PC-3 (cell line): ENCODE measurements around the gene USP40. TPM values are rescaled to one million over a fixed set of nuclear protein-coding genes. Genes with fewer than 3 reads are reported as not detected.

ENCODE experiments used
- ATAC-seq: fragments of 200-7000 bp; cut with Tn5 transposase; 2 replicates; pipeline ENCODE4 v1.9.1; 2020; ENCODE audit warnings: mild to moderate bottlenecking, moderate library complexity
- BruUV-seq: library from RNA; stranded (reverse); fragments of 400-500 nt; replicated peaks from 2 replicates; lab custom pipeline; 2021; lab: Mats Ljungman, UMichigan
- CTCF ChIA-PET: fragments of 300-600 bp; sonication (Branson Sonifier 250); formaldehyde crosslinking; loops from one replicate; lab custom pipeline; 2022; ENCODE audit warnings: antibody characterized with exemption; lab: Charles Lee
- POLR2A ChIA-PET: fragments of 300-600 bp; sonication (Branson Sonifier 250); formaldehyde crosslinking; loops from one replicate; lab custom pipeline; 2022; ENCODE audit warnings: antibody characterized with exemption; ENCODE audit not compliant: unreplicated experiment; lab: Charles Lee
- DNase-seq: peaks from one replicate; pipeline ENCODE4 v3.0.0-alpha.2; 2015
- H2AFZ ChIP-seq: fragments of 300-600 bp; sonication (generic); 2 replicates; pipeline ENCODE4 v1.6.0; 2016; ENCODE audit warnings: antibody characterized with exemption, low read length
- H3F3A ChIP-seq: fragments of 300-600 bp; sonication (generic); one replicate; pipeline ENCODE4 v1.6.0; 2017; ENCODE audit warnings: antibody characterized with exemption, low read length, control low read depth, mild to moderate bottlenecking; ENCODE audit not compliant: unreplicated experiment
- H3K27ac ChIP-seq: fragments of 300-600 bp; sonication (generic); 2 replicates; pipeline ENCODE4 v1.5.1; 2016; ENCODE audit warnings: mild to moderate bottlenecking, low read length
- H3K27me3 ChIP-seq: fragments of 300-600 bp; sonication (generic); 2 replicates; pipeline ENCODE4 v1.6.1; 2016; ENCODE audit warnings: low read length, mixed read lengths
- H3K36me3 ChIP-seq: fragments of 300-600 bp; sonication (generic); 2 replicates; pipeline ENCODE4 v1.6.1; 2016; ENCODE audit warnings: low read depth, mixed run types, low read length, mixed read lengths
- H3K4me1 ChIP-seq: fragments of 300-600 bp; sonication (generic); 2 replicates; pipeline ENCODE4 v1.5.1; 2016; ENCODE audit warnings: low read length; ENCODE audit not compliant: insufficient read depth
- H3K4me2 ChIP-seq: fragments of 300-600 bp; sonication (generic); 2 replicates; pipeline ENCODE4 v1.6.0; 2016; ENCODE audit warnings: low read length
- H3K4me3 ChIP-seq: fragments of 300-600 bp; sonication (generic); 2 replicates; pipeline ENCODE4 v1.5.1; 2016; ENCODE audit warnings: mild to moderate bottlenecking, low read length, mixed read lengths
- H3K79me2 ChIP-seq: fragments of 300-600 bp; sonication (generic); 2 replicates; pipeline ENCODE4 v1.6.1; 2017; ENCODE audit warnings: low read length, mixed read lengths
- H3K9ac ChIP-seq: fragments of 300-600 bp; sonication (generic); 2 replicates; pipeline ENCODE4 v1.6.0; 2016; ENCODE audit warnings: mild to moderate bottlenecking, low read length
- H3K9me2 ChIP-seq: fragments of 300-600 bp; sonication (generic); replicated peaks from 2 replicates; pipeline ENCODE4 v1.6.1; 2016; ENCODE audit warnings: mixed run types, low read length, mixed read lengths
- H3K9me3 ChIP-seq: fragments of 300-600 bp; sonication (generic); 2 replicates; pipeline ENCODE4 v1.6.1; 2016; ENCODE audit warnings: low read length, mixed read lengths
- H4K20me1 ChIP-seq: fragments of 300-600 bp; sonication (generic); 2 replicates; pipeline ENCODE4 v1.6.1; 2016; ENCODE audit warnings: low read length, mixed read lengths
- CTCF ChIP-seq: fragments of 300-600 bp; sonication (generic); conservative IDR thresholded peaks from 2 replicates; pipeline ENCODE4 v1.5.1; 2017; ENCODE audit warnings: antibody characterized with exemption, low read depth, mild to moderate bottlenecking, low read length
- EZH2 ChIP-seq: fragments of 300-600 bp; sonication (generic); IDR thresholded peaks from one replicate; pipeline ENCODE4 v1.6.1; 2017; ENCODE audit warnings: antibody characterized with exemption, mild to moderate bottlenecking, low read length; ENCODE audit not compliant: unreplicated experiment
- EZH2phosphoT487 ChIP-seq: fragments of 300-600 bp; sonication (generic); IDR thresholded peaks from 2 replicates; pipeline ENCODE4 v1.6.1; 2018; ENCODE audit warnings: mild to moderate bottlenecking, antibody characterized with exemption, low read length, borderline replicate concordance
- intact Hi-C: fragments of 100-400 bp; cut with micrococcal nuclease; formaldehyde crosslinking; loops from 2 replicates; pipeline ENCODE4 v1.9.0; 2023
- total RNA-seq: library from RNA; depleted of rRNA; stranded (reverse); fragments of >200 nt; gene quantifications from 2 replicates; pipeline ENCODE4 v1.2.3, GENCODE V29; 2014

USP40 gene
- total RNA-seq, 1 experiment from 2014 or later: 32.1 TPM

GRCh38 chr2:233470011-233470687 is 96.4 kb downstream of the USP40 start:
- no peak for TF ChIP-seq CTCF
- TF ChIP-seq EZH2phosphoT487: no peak
- TF ChIP-seq EZH2: no peak
- ATAC-seq: no peak
- Histone ChIP-seq H2AFZ (no peak overlapping the region), H3K4me1 (no peaks in the 10 kb centered on the region), H3F3A (no peaks in the 10 kb centered on the region), H3K27me3 (no peaks in the 10 kb centered on the region), H3K36me3 (peaks cover 24% of the 10 kb centered on the region), H3K4me3 (no peak overlapping the region), H3K4me2 (no peak overlapping the region), H4K20me1 (no peaks in the 10 kb centered on the region), H3K9me3 (no peaks in the 10 kb centered on the region), H3K79me2 (no peaks in the 10 kb centered on the region), H3K27ac (no peak overlapping the region), H3K9me2 (no peaks in the 10 kb centered on the region), H3K9ac (no peak overlapping the region)
- intact Hi-C loops: no loop called here
- CTCF ChIA-PET: no interaction called here
- no TSS peak for BruUV-seq
- POLR2A ChIA-PET: no interaction called here
- no peak for DNase-seq

- Histone ChIP-seq H3F3A (no peaks in the 10 kb centered on the region), H2AFZ (no peak overlapping the region), H3K9ac (no peak overlapping the region), H3K9me3 (no peaks in the 10 kb centered on the region), H3K36me3 (peaks cover 24% of the 10 kb centered on the region), H3K27me3 (no peaks in the 10 kb centered on the region), H3K4me3 (no peak overlapping the region), H3K27ac (no peak overlapping the region), H3K79me2 (no peaks in the 10 kb centered on the region), H3K4me1 (no peaks in the 10 kb centered on the region), H3K4me2 (no peak overlapping the region), H4K20me1 (no peaks in the 10 kb centered on the region), H3K9me2 (no peaks in the 10 kb centered on the region)
- CTCF ChIA-PET: no interaction called here
- BruUV-seq: no TSS peak
- POLR2A ChIA-PET: no interaction called here
- intact Hi-C loops: no loop called here
- ATAC-seq (no peak), DNase-seq (no peak)
- TF ChIP-seq EZH2phosphoT487: no peak
- no peak for TF ChIP-seq EZH2
Observed at GRCh38 chr2:233469261-233470010, 97.1 kb downstream of the USP40 start.

- POLR2A ChIA-PET: no interaction called here
- Histone ChIP-seq H3K4me3 (no peak overlapping the region), H3K9me2 (no peaks in the 10 kb centered on the region), H3K36me3 (peaks cover 27% of the 10 kb centered on the region), H3K4me2 (no peak overlapping the region), H2AFZ (no peak overlapping the region), H3K9me3 (no peaks in the 10 kb centered on the region), H3K79me2 (no peaks in the 10 kb centered on the region), H3K9ac (no peak overlapping the region), H3K27ac (no peak overlapping the region), H3K4me1 (no peaks in the 10 kb centered on the region), H3F3A (no peaks in the 10 kb centered on the region), H3K27me3 (no peaks in the 10 kb centered on the region), H4K20me1 (no peaks in the 10 kb centered on the region)
- TF ChIP-seq CTCF: no peak
- no peak for TF ChIP-seq EZH2phosphoT487
- TF ChIP-seq EZH2: no peak
- ATAC-seq (no peak), DNase-seq (no peak)
- BruUV-seq: no TSS peak
- CTCF ChIA-PET: no interaction called here
- intact Hi-C loops: no loop called here
Observed at GRCh38 chr2:233468741-233469110, 97.9 kb downstream of the USP40 start.
